ENCODE results near the gene TULP1.

TULP1 gene

GRCh38 chr6:35477028-35477427 is 35.7 kb downstream of the TULP1 start:
- peaks cover 14 to 34% (median 30%) of the 10 kb centered on the region in 11 experiments for H3K36me3 ChIP-seq
- TF ChIP-seq Cebpa-rat (IDR thresholded peaks at IDR 0.05): no peak
- H3K27me3 ChIP-seq: no peaks in the 10 kb centered on the region
- H3K4me3 ChIP-seq: no peak overlapping the region
- H3K9ac ChIP-seq: no peak overlapping the region
- H4K20me1 ChIP-seq: peaks cover 21 to 65% (median 45%) of the 10 kb centered on the region in 11 experiments; a peak in 21 of 22 replicates
- H3K4me2 ChIP-seq: no peak overlapping the region
- H3K4me1 ChIP-seq: peaks cover 0 to 21% (median 4%) of the 10 kb centered on the region in 10 experiments; a peak in 11 of 20 replicates
- no peaks in the 10 kb centered on the region for H3K9me3 ChIP-seq (replicated peaks in 1 of 11)
- no peak overlapping the region for H3K27ac ChIP-seq

- H3K4me3 ChIP-seq: no peak overlapping the region
- no peak overlapping the region for H3K27ac ChIP-seq
- H3K4me1 ChIP-seq: peaks cover 8 to 32% (median 14%) of the 10 kb centered on the region in 10 experiments
- H4K20me1 ChIP-seq: peaks cover 31 to 75% (median 55%) of the 10 kb centered on the region in 11 experiments
- H3K27me3 ChIP-seq: no peaks in the 10 kb centered on the region
- no peak overlapping the region for H3K9ac ChIP-seq
- TF ChIP-seq Cebpa-rat (IDR thresholded peaks at IDR 0.05): no peak
- H3K4me2 ChIP-seq: no peak overlapping the region
- no peaks in the 10 kb centered on the region for H3K9me3 ChIP-seq (replicated peaks in 1 of 11)
- H3K36me3 ChIP-seq: peaks cover 25 to 44% (median 40%) of the 10 kb centered on the region in 11 experiments
Measured at GRCh38 chr6:35476004-35476403, 36.7 kb downstream of the TULP1 start.

GRCh38 chr6:35475573-35475972 is 37.1 kb downstream of the TULP1 start:
- no peak for TF ChIP-seq Cebpa-rat (IDR thresholded peaks at IDR 0.05)
- H3K27ac ChIP-seq: no peak overlapping the region
- peaks cover 36 to 79% (median 59%) of the 10 kb centered on the region in 11 experiments for H4K20me1 ChIP-seq
- H3K27me3 ChIP-seq: no peaks in the 10 kb centered on the region
- no peak overlapping the region for H3K9ac ChIP-seq
- no peak overlapping the region for H3K4me2 ChIP-seq
- H3K9me3 ChIP-seq (replicated peaks in 1 of 11): no peaks in the 10 kb centered on the region
- H3K36me3 ChIP-seq: peaks cover 29 to 49% (median 45%) of the 10 kb centered on the region in 11 experiments
- H3K4me3 ChIP-seq: no peak overlapping the region
- peaks cover 12 to 36% (median 18%) of the 10 kb centered on the region in 10 experiments for H3K4me1 ChIP-seq

GRCh38 chr6:35474942-35475570 is 37.6 kb downstream of the TULP1 start:
- Histone ChIP-seq H4K20me1 (peaks cover 41 to 84% (median 64%) of the 10 kb centered on the region in 11 experiments), H3K4me3 (no peak overlapping the region), H3K36me3 (peaks cover 34 to 54% (median 50%) of the 10 kb centered on the region in 11 experiments), H3K9me3 (replicated peaks in 1 of 11) (no peaks in the 10 kb centered on the region), H3K4me2 (no peak overlapping the region), H3K27me3 (no peaks in the 10 kb centered on the region), H3K4me1 (peaks cover 17 to 39% (median 23%) of the 10 kb centered on the region in 10 experiments), H3K27ac (no peak overlapping the region), H3K9ac (no peak overlapping the region)
- no peak for TF ChIP-seq Cebpa-rat (IDR thresholded peaks at IDR 0.05)

GRCh38 chr6:35474131-35474941 is 38.4 kb downstream of the TULP1 start:
- Histone ChIP-seq H4K20me1 (peaks cover 48 to 92% (median 72%) of the 10 kb centered on the region in 11 experiments), H3K4me3 (no peak overlapping the region), H3K27me3 (no peaks in the 10 kb centered on the region), H3K27ac (no peak overlapping the region), H3K36me3 (peaks cover 41 to 61% (median 57%) of the 10 kb centered on the region in 11 experiments), H3K9me3 (replicated peaks in 1 of 11) (peaks cover 0 to 3% (median 0%) of the 10 kb centered on the region in 11 experiments; a peak in 2 of 22 replicates), H3K4me2 (no peak overlapping the region), H3K4me1 (peaks cover 19 to 40% (median 27%) of the 10 kb centered on the region in 10 experiments), H3K9ac (no peak overlapping the region; a peak in 2 of 22 replicates)
- TF ChIP-seq Cebpa-rat (IDR thresholded peaks at IDR 0.05): no peak

- Histone ChIP-seq H3K9me3 (replicated peaks in 1 of 11) (peaks cover 0 to 8% (median 0%) of the 10 kb centered on the region in 11 experiments; a peak in 4 of 22 replicates), H3K4me2 (no peak overlapping the region), H4K20me1 (peaks cover 53 to 97% (median 77%) of the 10 kb centered on the region in 11 experiments), H3K27ac (no peak overlapping the region), H3K36me3 (peaks cover 41 to 66% (median 61%) of the 10 kb centered on the region in 11 experiments), H3K4me1 (peaks cover 19 to 40% (median 27%) of the 10 kb centered on the region in 10 experiments), H3K9ac (no peak overlapping the region; a peak in 2 of 22 replicates), H3K4me3 (no peak overlapping the region), H3K27me3 (no peaks in the 10 kb centered on the region)
- TF ChIP-seq Cebpa-rat (IDR thresholded peaks at IDR 0.05): no peak
Measured at GRCh38 chr6:35473850-35474130, 38.9 kb downstream of the TULP1 start.

- H3K4me3 ChIP-seq: no peak overlapping the region
- H3K27ac ChIP-seq: no peak overlapping the region
- H3K27me3 ChIP-seq: no peaks in the 10 kb centered on the region
- peaks cover 41 to 70% (median 62%) of the 10 kb centered on the region in 11 experiments for H3K36me3 ChIP-seq
- peaks cover 19 to 39% (median 27%) of the 10 kb centered on the region in 10 experiments for H3K4me1 ChIP-seq
- peaks cover 0 to 8% (median 0%) of the 10 kb centered on the region in 11 experiments; a peak in 4 of 22 replicates for H3K9me3 ChIP-seq (replicated peaks in 1 of 11)
- peaks cover 54 to 97% (median 79%) of the 10 kb centered on the region in 11 experiments for H4K20me1 ChIP-seq
- H3K4me2 ChIP-seq: 0 out of 22 replicates have a peak overlapping the region, but pooled peaks of 3 of the 11 experiments have one; percentile 5 to 15 (median 10)
- no peak for TF ChIP-seq Cebpa-rat (IDR thresholded peaks at IDR 0.05)
- peak overlapping the region in 1 of 11 experiments; percentile 19; a peak in 1 of 22 replicates for H3K9ac ChIP-seq
Measured at GRCh38 chr6:35473075-35473849, 39.4 kb downstream of the TULP1 start.

GRCh38 chr6:35471836-35472345 is 40.8 kb downstream of the TULP1 start:
- peak overlapping the region in 8 of 10 experiments; percentile 85 to 100 (median 93); a peak in 12 of 20 replicates for H3K4me3 ChIP-seq
- H3K4me1 ChIP-seq: peaks cover 27 to 42% (median 34%) of the 10 kb centered on the region in 10 experiments
- no peak overlapping the region for H3K27ac ChIP-seq

More at GRCh38 chr6:35471836-35472345, 40.8 kb downstream of the TULP1 start:
- H3K36me3 ChIP-seq: peaks cover 41 to 76% (median 68%) of the 10 kb centered on the region in 11 experiments
- H3K27me3 ChIP-seq: no peaks in the 10 kb centered on the region
- no peak for TF ChIP-seq Cebpa-rat (IDR thresholded peaks at IDR 0.05)
- H3K4me2 ChIP-seq: peak overlapping the region; percentile 82 to 100 (median 96)
- peaks cover 0 to 8% (median 0%) of the 10 kb centered on the region in 11 experiments; a peak in 4 of 22 replicates for H3K9me3 ChIP-seq (replicated peaks in 1 of 11)
- H3K9ac ChIP-seq: peak overlapping the region; percentile 11 to 100 (median 97); a peak in 16 of 22 replicates
- H4K20me1 ChIP-seq: peaks cover 54 to 86% (median 78%) of the 10 kb centered on the region in 11 experiments

All from BLaER1 treated with 17β-estradiol and CSF1 and Interleukin-3, amounts not matched to agents 10 nM and 100 nM (cell line).